Sigmoid colon (tissue), 3 donors: ENCODE data around the gene PAQR8.

Experiments
- POLR2A ChIP-seq, 2 donors: fragments of 450-650 bp; IDR thresholded peaks; one replicate each; pipeline ENCODE4 v1.6.1; 2016; ENCODE audit warnings: antibody characterized with exemption in 2 of 2, mild to moderate bottlenecking in 2 of 2, moderate library complexity in 2 of 2
- TF ChIP-seq, protein P1 (sequence below), 4 experiments: fragments of 450-650 bp in 3 of 4; fragments of 200-600 bp in 1 of 4; IDR thresholded peaks; one replicate each; pipeline ENCODE4 v1.5.1; 2016 to 2019; ENCODE audit warnings: antibody characterized with exemption in 4 of 4, mild to moderate bottlenecking in 3 of 4, moderate library complexity in 2 of 4

DNA sequence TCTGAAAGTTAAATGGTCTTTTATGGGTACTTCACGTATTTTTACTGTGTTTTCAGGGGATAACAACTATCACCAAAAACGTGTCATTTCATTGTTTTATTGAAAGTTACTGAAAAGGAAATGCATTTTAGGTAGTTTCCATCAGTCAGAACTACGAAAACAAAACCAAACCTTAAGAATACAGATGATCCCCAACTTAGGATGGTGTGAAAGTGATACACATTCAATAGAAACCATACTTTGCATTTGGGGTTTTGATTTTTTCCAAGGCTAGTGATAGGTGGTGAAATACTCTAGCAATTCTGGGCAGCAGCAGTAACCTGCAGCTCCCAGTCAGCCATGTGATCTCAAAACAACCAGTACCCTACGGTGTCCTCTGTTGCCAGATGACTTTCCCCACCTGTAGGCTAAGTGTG lies 32.3 kb downstream of the PAQR8 start:
- TF ChIP-seq, protein P1, sequence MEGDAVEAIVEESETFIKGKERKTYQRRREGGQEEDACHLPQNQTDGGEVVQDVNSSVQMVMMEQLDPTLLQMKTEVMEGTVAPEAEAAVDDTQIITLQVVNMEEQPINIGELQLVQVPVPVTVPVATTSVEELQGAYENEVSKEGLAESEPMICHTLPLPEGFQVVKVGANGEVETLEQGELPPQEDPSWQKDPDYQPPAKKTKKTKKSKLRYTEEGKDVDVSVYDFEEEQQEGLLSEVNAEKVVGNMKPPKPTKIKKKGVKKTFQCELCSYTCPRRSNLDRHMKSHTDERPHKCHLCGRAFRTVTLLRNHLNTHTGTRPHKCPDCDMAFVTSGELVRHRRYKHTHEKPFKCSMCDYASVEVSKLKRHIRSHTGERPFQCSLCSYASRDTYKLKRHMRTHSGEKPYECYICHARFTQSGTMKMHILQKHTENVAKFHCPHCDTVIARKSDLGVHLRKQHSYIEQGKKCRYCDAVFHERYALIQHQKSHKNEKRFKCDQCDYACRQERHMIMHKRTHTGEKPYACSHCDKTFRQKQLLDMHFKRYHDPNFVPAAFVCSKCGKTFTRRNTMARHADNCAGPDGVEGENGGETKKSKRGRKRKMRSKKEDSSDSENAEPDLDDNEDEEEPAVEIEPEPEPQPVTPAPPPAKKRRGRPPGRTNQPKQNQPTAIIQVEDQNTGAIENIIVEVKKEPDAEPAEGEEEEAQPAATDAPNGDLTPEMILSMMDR (IDR thresholded peaks at IDR 0.05): no peak
- no peak for TF ChIP-seq POLR2A (IDR thresholded peaks at IDR 0.05)
